GM23338 (cell line): ENCODE results near the gene CLP1. TPM values are rescaled to one million over a fixed set of nuclear protein-coding genes. Genes with fewer than 3 reads are reported as not detected.

Experiments
- ATAC-seq: fragments of 200-7000 bp; cut with Tn5 transposase; 3 replicates; pipeline ENCODE4 v1.9.1; 2020
- DNase-seq: peaks from one replicate; pipeline ENCODE4 v3.0.0-alpha.2; 2015; ENCODE audit warnings: low spot score
- H2AFZ ChIP-seq: fragments of 200-600 bp; sonication (generic); 2 replicates; pipeline ENCODE4 v1.8.0; 2016; ENCODE audit warnings: antibody characterized with exemption, mild to moderate bottlenecking, moderate library complexity
- H3F3A ChIP-seq: fragments of 200-600 bp; sonication (generic); replicated peaks from 2 replicates; pipeline ENCODE4 v1.8.0; 2017; ENCODE audit warnings: antibody characterized with exemption, mixed run types, low read depth
- H3K27ac ChIP-seq: fragments of 200-600 bp; sonication (generic); 2 replicates; pipeline ENCODE4 v1.6.1; 2016; ENCODE audit warnings: low read depth
- H3K27me3 ChIP-seq: fragments of 200-600 bp; sonication (generic); 2 replicates; pipeline ENCODE4 v1.8.0; 2016; ENCODE audit warnings: mild to moderate bottlenecking, mixed run types, moderate library complexity; ENCODE audit not compliant: insufficient read depth
- H3K36me3 ChIP-seq: fragments of 200-600 bp; sonication (generic); 2 replicates; pipeline ENCODE4 v1.8.0; 2016; ENCODE audit warnings: mild to moderate bottlenecking; ENCODE audit not compliant: insufficient read depth
- H3K4me1 ChIP-seq: fragments of 200-600 bp; sonication (generic); 2 replicates; pipeline ENCODE4 v1.8.0; 2016; ENCODE audit warnings: mild to moderate bottlenecking, moderate library complexity; ENCODE audit not compliant: insufficient read depth
- H3K4me2 ChIP-seq: fragments of 200-600 bp; sonication (generic); 2 replicates; pipeline ENCODE4 v1.7.1; 2017; ENCODE audit warnings: mixed run types
- H3K4me3 ChIP-seq: fragments of 200-600 bp; sonication (generic); 2 replicates; pipeline ENCODE4 v1.6.1; 2016; ENCODE audit warnings: mixed run types
- H3K79me2 ChIP-seq: fragments of 200-600 bp; sonication (generic); replicated peaks from 2 replicates; pipeline ENCODE4 v1.8.0; 2017; ENCODE audit warnings: mild to moderate bottlenecking; ENCODE audit not compliant: insufficient read depth
- H3K9me2 ChIP-seq: fragments of 200-600 bp; sonication (generic); 2 replicates; pipeline ENCODE4 v1.8.0; 2017; ENCODE audit not compliant: insufficient read depth
- H4K20me1 ChIP-seq: fragments of 200-600 bp; sonication (generic); replicated peaks from 2 replicates; pipeline ENCODE4 v1.8.0; 2017; ENCODE audit warnings: mild to moderate bottlenecking; ENCODE audit not compliant: insufficient read depth
- H3K27ac Mint-ChIP-seq: 2 replicates; pipeline ENCODE4 v1.8.0; 2020; ENCODE audit warnings: inconsistent platforms, mild to moderate bottlenecking, moderate library complexity, mixed read lengths
- H3K27me3 Mint-ChIP-seq: 3 replicates; pipeline ENCODE4 v1.8.0; 2022; ENCODE audit warnings: low read depth, mild to moderate bottlenecking, moderate library complexity, mixed read lengths, inconsistent platforms; ENCODE audit not compliant: insufficient read depth, poor library complexity
- H3K36me3 Mint-ChIP-seq: 3 replicates; pipeline ENCODE4 v1.8.0; 2021; ENCODE audit warnings: low read depth, mild to moderate bottlenecking, inconsistent platforms, moderate library complexity, mixed read lengths
- H3K4me1 Mint-ChIP-seq: 3 replicates; pipeline ENCODE4 v1.8.0; 2020; ENCODE audit warnings: mild to moderate bottlenecking, inconsistent platforms, mixed read lengths
- H3K4me3 Mint-ChIP-seq: 3 replicates; pipeline ENCODE4 v1.8.0; 2021; ENCODE audit warnings: moderate library complexity, mild to moderate bottlenecking, inconsistent platforms, mixed read lengths
- H3K9me3 Mint-ChIP-seq: 3 replicates; pipeline ENCODE4 v1.8.0; 2020; ENCODE audit warnings: moderate library complexity, mild to moderate bottlenecking, inconsistent platforms, mixed read lengths
- CREB1 ChIP-seq: fragments of 250-450 bp; sonication (Bioruptor Pico); IDR thresholded peaks from 2 replicates; pipeline ENCODE4 v1.5.0; 2020; ENCODE audit warnings: low read depth, mild to moderate bottlenecking, moderate library complexity
- ETS1 ChIP-seq: IDR thresholded peaks from 2 replicates; pipeline ENCODE4 v1.6.1; 2016; ENCODE audit warnings: antibody characterized with exemption
- EZH2 ChIP-seq: fragments of 200-600 bp; sonication (generic); IDR thresholded peaks from one replicate; pipeline ENCODE4 v1.8.0; 2017; ENCODE audit warnings: antibody characterized with exemption, mild to moderate bottlenecking, low read depth; ENCODE audit not compliant: unreplicated experiment
- EZH2phosphoT487 ChIP-seq: fragments of 200-600 bp; sonication (generic); IDR thresholded peaks from one replicate; pipeline ENCODE4 v1.8.1; 2018; ENCODE audit warnings: antibody characterized with exemption; ENCODE audit not compliant: unreplicated experiment
- NANOG ChIP-seq: IDR thresholded peaks from 2 replicates; pipeline ENCODE4 v1.6.1; 2016; ENCODE audit warnings: antibody characterized with exemption, borderline replicate concordance
- POLR2AphosphoS5 ChIP-seq: IDR thresholded peaks from 2 replicates; pipeline ENCODE4 v1.6.1; 2016; ENCODE audit warnings: antibody characterized with exemption, low read depth
- STAT1 ChIP-seq: IDR thresholded peaks from one replicate; pipeline ENCODE4 v1.6.1; 2016; ENCODE audit warnings: antibody characterized with exemption; ENCODE audit not compliant: unreplicated experiment
- ZNF114 ChIP-seq: fragments of 250-450 bp; sonication (Bioruptor Pico); IDR thresholded peaks from 2 replicates; pipeline ENCODE4 v1.5.0; 2020; ENCODE audit warnings: mild to moderate bottlenecking, moderate library complexity
- ZNF331 ChIP-seq: fragments of 250-450 bp; sonication (Bioruptor Pico); IDR thresholded peaks from 2 replicates; pipeline ENCODE4 v1.5.0; 2020; ENCODE audit warnings: low read depth, mild to moderate bottlenecking, moderate library complexity
- long read RNA-seq: library from polyadenylated mRNA; unstranded; transcript quantifications from one replicate; pipeline ENCODE4 v2.0.0, GENCODE V29; 2020; ENCODE audit not compliant: unreplicated experiment
- polyA plus RNA-seq: library from polyadenylated mRNA; unstranded; fragments of >200 nt; fragmentation: Nextera tagmentation; extraction: Ambion mirVana; gene quantifications from 2 replicates; pipeline ENCODE4 v1.2.1, GENCODE V29; 2016
- total RNA-seq: library from RNA; depleted of rRNA; stranded (reverse); fragments of >200 nt; shearing (Covaris generic); gene quantifications from 2 replicates; pipeline ENCODE4 v1.2.3, GENCODE V29; 2014; rRNA removed

The CLP1 gene
- 25.2 and 25.4 TPM in 2 replicates for total RNA-seq
- polyA plus RNA-seq = 14.4 and 16.8 TPM in 2 replicates
- long read RNA-seq, transcript CLP1-205 (3 exons, 2,435 nt) = major isoform, 36 of 38 reads
- long read RNA-seq, partial matches to known transcripts = 0 of 38 reads
- long read RNA-seq, other reads (novel, unspliced or antisense) = 1 of 38 reads

GRCh38 chr11:57657194-57658022, at the start of gene CLP1:
TSS of gene CLP1 (plus strand) at chr11:57657762. CDS start at chr11:57659477, 1,715 bp downstream.
- Histone ChIP-seq H3F3A (peaks cover 3% of the 10 kb centered on the region; the same call in 1 of the 2 replicates), H3K36me3 (peaks cover 18% of the 10 kb centered on the region), H3K4me1 (peaks cover 7% of the 10 kb centered on the region), H3K79me2 (peaks cover 19% of the 10 kb centered on the region), H3K9me2 (no peaks in the 10 kb centered on the region), H3K4me2 (peak within 1 kb of the TSS; percentile 94), H3K27me3 (peaks cover 16% of the 10 kb centered on the region), H4K20me1 (0 out of 2 replicates have a peak, but pooled peaks cover 4% of the 10 kb centered on the region), H3K4me3 (peak within 1 kb of the TSS; percentile 81), H2AFZ (peak within 1 kb of the TSS; percentile 32), H3K27ac (no peak within 1 kb of the TSS; the same call in 1 of the 2 replicates)
- peak within 1 kb of the TSS; percentile 96 for H3K27ac Mint-ChIP-seq
- DNase-seq = peak; percentile 100
- peak; percentile 94 for ATAC-seq
- no peaks in the 10 kb centered on the region for H3K9me3 Mint-ChIP-seq
- H3K27me3 Mint-ChIP-seq = peaks cover 18% of the 10 kb centered on the region
- peaks cover 29% of the 10 kb centered on the region for H3K36me3 Mint-ChIP-seq
- peak within 1 kb of the TSS; percentile 99 for H3K4me3 Mint-ChIP-seq
- no peak for TF ChIP-seq ZNF114 (CRISPR knock-in tag)
- peak; percentile 85 for TF ChIP-seq CREB1
- TF ChIP-seq POLR2AphosphoS5 = peak; percentile 80
- peak; percentile 99 for TF ChIP-seq ETS1
- H3K4me1 Mint-ChIP-seq = peaks cover 19% of the 10 kb centered on the region

- Mint-ChIP-seq H3K36me3 (peaks cover 33% of the 10 kb centered on the region), H3K4me3 (no peak overlapping the region), H3K4me1 (peaks cover 9% of the 10 kb centered on the region; the same call in 2 of the 3 replicates), H3K9me3 (no peaks in the 10 kb centered on the region; the same call in 2 of the 3 replicates), H3K27ac (no peak overlapping the region), H3K27me3 (peaks cover 6% of the 10 kb centered on the region)
- DNase-seq = no peak
- no peaks in the 10 kb centered on the region for H3K9me2 ChIP-seq
- no peaks in the 10 kb centered on the region for H4K20me1 ChIP-seq
- no peak for ATAC-seq
- 0 out of 2 replicates have a peak, but pooled peaks cover 9% of the 10 kb centered on the region for H3F3A ChIP-seq
- no peak overlapping the region for H3K4me3 ChIP-seq
- 0 out of 2 replicates have a peak, but pooled peaks cover 6% of the 10 kb centered on the region for H3K4me1 ChIP-seq
- no peaks in the 10 kb centered on the region for H3K27me3 ChIP-seq
- TF ChIP-seq EZH2phosphoT487 (no peak), CREB1 (no peak), ETS1 (no peak), ZNF331 (CRISPR knock-in tag) (no peak), STAT1 (no peak), EZH2 (no peak), NANOG (no peak), ZNF114 (CRISPR knock-in tag) (no peak)
- H2AFZ ChIP-seq = no peak overlapping the region
- no peak overlapping the region; the same call in 1 of the 2 replicates for H3K27ac ChIP-seq
- H3K4me2 ChIP-seq = no peak overlapping the region
- peaks cover 6% of the 10 kb centered on the region; the same call in 1 of the 2 replicates for H3K36me3 ChIP-seq
- no peaks in the 10 kb centered on the region for H3K79me2 ChIP-seq
Measured at GRCh38 chr11:57610170-57610569, 47.4 kb upstream of the CLP1 start.
